ENCODE measurements around the gene MSMO1.

Gene MSMO1

GRCh38 chr4:165383591-165384073, 56.2 kb downstream of the MSMO1 start:
- no peak overlapping the region for H3K27ac ChIP-seq
- TF ChIP-seq CTCF (conservative IDR thresholded peaks at IDR 0.05), result no peak

- TF ChIP-seq CTCF (conservative IDR thresholded peaks at IDR 0.05), result no peak
Observed at GRCh38 chr4:165384186-165384585, 56.7 kb downstream of the MSMO1 start.

GRCh38 chr4:165384598-165384997, 57.1 kb downstream of the MSMO1 start:
- TF ChIP-seq CTCF (conservative IDR thresholded peaks at IDR 0.05), result no peak
- H3K27ac ChIP-seq, result no peak overlapping the region

More at GRCh38 chr4:165384186-165384585, 56.7 kb downstream of the MSMO1 start:
- no peak overlapping the region for H3K27ac ChIP-seq

GRCh38 chr4:165385126-165385525, 57.7 kb downstream of the MSMO1 start:
- H3K27ac ChIP-seq, result no peak overlapping the region
- no peak for TF ChIP-seq CTCF (conservative IDR thresholded peaks at IDR 0.05)

- TF ChIP-seq CTCF (conservative IDR thresholded peaks at IDR 0.05), result no peak
- H3K27ac ChIP-seq, result no peak overlapping the region
Observed at GRCh38 chr4:165386328-165386727, 58.9 kb downstream of the MSMO1 start.

- no peak overlapping the region for H3K27ac ChIP-seq
- no peak for TF ChIP-seq CTCF (conservative IDR thresholded peaks at IDR 0.05)
Observed at GRCh38 chr4:165388756-165389155, 61.3 kb downstream of the MSMO1 start.
